ENCODE results near the gene PAN3. TPM values are rescaled to one million over a fixed set of nuclear protein-coding genes. Genes with fewer than 3 reads are reported as not detected.

Gene PAN3
- total RNA-seq, 4 donors from 2014 or later = 18.4 to 42.9 (median 20.2) TPM

DNA sequence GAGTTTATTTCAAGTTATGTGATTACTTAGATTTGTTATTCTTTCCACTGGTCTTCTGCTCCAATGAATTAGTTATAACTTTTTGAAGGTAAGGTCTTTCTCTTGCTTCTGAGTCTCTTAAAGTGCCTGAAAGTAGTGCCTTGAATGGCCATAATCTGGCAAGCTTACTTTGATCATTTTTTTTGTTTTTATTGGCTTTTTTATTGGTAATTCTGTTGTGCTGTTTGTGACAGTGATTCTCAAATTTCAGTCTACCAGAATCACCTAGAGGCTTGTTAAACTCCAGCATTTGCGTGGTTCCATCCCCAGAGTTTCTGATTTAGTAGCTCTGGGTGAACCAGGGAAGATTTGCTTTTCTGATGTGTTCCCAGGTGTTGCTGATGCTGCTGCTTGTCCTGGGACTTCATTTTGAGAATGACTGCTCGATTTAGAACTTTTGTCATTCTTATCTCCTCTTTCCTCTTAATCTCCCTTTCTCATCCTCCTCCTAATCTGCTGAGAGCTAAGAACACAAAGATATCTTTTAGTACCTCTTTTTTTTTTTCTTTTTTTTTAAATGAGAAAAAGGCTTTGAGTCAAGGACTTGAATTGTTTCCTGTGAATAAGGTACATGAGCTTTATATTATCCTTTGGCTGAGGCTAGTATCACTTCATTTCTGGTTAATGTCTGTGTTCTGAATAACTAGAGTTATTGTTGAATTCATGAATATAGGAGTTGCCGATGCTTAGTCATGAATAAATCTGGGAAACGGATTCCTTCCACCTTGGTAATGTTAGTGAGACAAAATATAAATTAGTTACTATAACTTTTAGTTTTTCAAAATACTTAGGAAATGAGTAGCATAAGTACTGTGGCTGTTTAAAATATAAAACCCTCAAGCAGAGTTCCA, 91.4 kb downstream of the PAN3 start:
- TF ChIP-seq, protein P1, sequence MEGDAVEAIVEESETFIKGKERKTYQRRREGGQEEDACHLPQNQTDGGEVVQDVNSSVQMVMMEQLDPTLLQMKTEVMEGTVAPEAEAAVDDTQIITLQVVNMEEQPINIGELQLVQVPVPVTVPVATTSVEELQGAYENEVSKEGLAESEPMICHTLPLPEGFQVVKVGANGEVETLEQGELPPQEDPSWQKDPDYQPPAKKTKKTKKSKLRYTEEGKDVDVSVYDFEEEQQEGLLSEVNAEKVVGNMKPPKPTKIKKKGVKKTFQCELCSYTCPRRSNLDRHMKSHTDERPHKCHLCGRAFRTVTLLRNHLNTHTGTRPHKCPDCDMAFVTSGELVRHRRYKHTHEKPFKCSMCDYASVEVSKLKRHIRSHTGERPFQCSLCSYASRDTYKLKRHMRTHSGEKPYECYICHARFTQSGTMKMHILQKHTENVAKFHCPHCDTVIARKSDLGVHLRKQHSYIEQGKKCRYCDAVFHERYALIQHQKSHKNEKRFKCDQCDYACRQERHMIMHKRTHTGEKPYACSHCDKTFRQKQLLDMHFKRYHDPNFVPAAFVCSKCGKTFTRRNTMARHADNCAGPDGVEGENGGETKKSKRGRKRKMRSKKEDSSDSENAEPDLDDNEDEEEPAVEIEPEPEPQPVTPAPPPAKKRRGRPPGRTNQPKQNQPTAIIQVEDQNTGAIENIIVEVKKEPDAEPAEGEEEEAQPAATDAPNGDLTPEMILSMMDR (IDR thresholded peaks at IDR 0.05) = no peak
- no peak for TF ChIP-seq POLR2A (IDR thresholded peaks at IDR 0.05)
- 94 to 96% methylated on average over 4 of the region's 4 CpGs for WGBS, 2 donors
- H3K9me3 ChIP-seq = no peaks in the 10 kb centered on the region
- H3K36me3 ChIP-seq = peaks cover 0 to 43% (median 0%) of the 10 kb centered on the region in 3 donors
- intact Hi-C loops (cut with DNase I) = no loop called here
- no peak for DNase-seq
- no peaks in the 10 kb centered on the region for H3K4me1 ChIP-seq
- H3K27me3 ChIP-seq = peaks cover 0 to 4% (median 0%) of the 10 kb centered on the region in 4 donors
- no peak overlapping the region for H3K4me3 ChIP-seq
- H3K27ac ChIP-seq = no peak overlapping the region

GRCh38 chr13:28231642-28232041, 93.3 kb downstream of the PAN3 start:
- WGBS, 2 donors = 94 to 97% methylated on average over 3 of the region's 3 CpGs
- Histone ChIP-seq H3K9me3 (no peaks in the 10 kb centered on the region), H3K4me1 (no peaks in the 10 kb centered on the region), H3K27me3 (peaks cover 0 to 4% (median 0%) of the 10 kb centered on the region in 4 donors), H3K4me3 (no peak overlapping the region), H3K27ac (no peak overlapping the region), H3K36me3 (peaks cover 0 to 37% (median 0%) of the 10 kb centered on the region in 3 donors)
- DNase-seq = no peak
- intact Hi-C loops (cut with DNase I) = no loop called here
- no peak for TF ChIP-seq POLR2A (IDR thresholded peaks at IDR 0.05)
- TF ChIP-seq, protein P1 (IDR thresholded peaks at IDR 0.05) = no peak

DNA sequence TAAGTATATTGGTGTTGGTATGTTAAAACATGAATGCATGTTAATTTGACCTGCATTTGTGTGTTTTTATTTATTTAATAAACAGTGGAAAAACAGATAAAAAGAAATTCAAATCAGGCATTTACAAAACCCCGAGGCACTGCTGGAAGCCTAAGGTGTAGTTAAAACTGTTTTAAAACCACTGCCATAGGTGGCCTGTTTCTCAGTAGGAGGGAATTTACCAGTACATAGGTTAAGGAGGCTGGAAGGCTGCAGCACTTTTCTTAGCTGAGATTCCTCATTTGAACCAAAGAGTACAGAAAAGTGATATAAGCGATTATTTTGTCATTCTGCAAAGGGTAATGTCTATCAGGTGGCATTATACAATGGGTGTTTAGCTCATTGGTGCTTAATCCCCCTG, 99.6 kb downstream of the PAN3 start:
- Histone ChIP-seq H3K4me3 (no peak overlapping the region), H3K27ac (no peak overlapping the region), H3K36me3 (peaks cover 0 to 39% (median 0%) of the 10 kb centered on the region in 3 donors), H3K4me1 (no peaks in the 10 kb centered on the region), H3K9me3 (no peaks in the 10 kb centered on the region), H3K27me3 (peaks cover 0 to 4% (median 0%) of the 10 kb centered on the region in 4 donors)
- intact Hi-C loops (cut with DNase I) = no loop called here
- no peak for TF ChIP-seq POLR2A (IDR thresholded peaks at IDR 0.05)
- TF ChIP-seq, protein P1 (IDR thresholded peaks at IDR 0.05) = no peak
- DNase-seq = no peak
- WGBS, 2 donors = 79 to 92% methylated on average over 2 of the region's 2 CpGs

GRCh38 chr13:28239374-28239773, 101.0 kb downstream of the PAN3 start:
- Histone ChIP-seq H3K36me3 (peaks cover 0 to 39% (median 0%) of the 10 kb centered on the region in 3 donors), H3K9me3 (no peaks in the 10 kb centered on the region), H3K4me3 (no peak overlapping the region), H3K27me3 (peaks cover 0 to 2% (median 0%) of the 10 kb centered on the region in 4 donors), H3K27ac (no peak overlapping the region), H3K4me1 (no peaks in the 10 kb centered on the region)
- TF ChIP-seq, protein P1 (IDR thresholded peaks at IDR 0.05) = no peak
- no peak for TF ChIP-seq POLR2A (IDR thresholded peaks at IDR 0.05)
- no peak for DNase-seq
- intact Hi-C loops (cut with DNase I) = no loop called here
- WGBS, 2 donors = 50 to 65% methylated on average over 2 of the region's 2 CpGs

- Histone ChIP-seq H3K9me3 (no peaks in the 10 kb centered on the region), H3K4me3 (no peak overlapping the region), H3K27me3 (no peaks in the 10 kb centered on the region), H3K4me1 (no peaks in the 10 kb centered on the region), H3K27ac (no peak overlapping the region), H3K36me3 (peaks cover 0 to 55% (median 0%) of the 10 kb centered on the region in 3 donors)
- no peak for DNase-seq
- TF ChIP-seq, protein P1 (IDR thresholded peaks at IDR 0.05) = no peak
- no peak for TF ChIP-seq POLR2A (IDR thresholded peaks at IDR 0.05)
- intact Hi-C loops (cut with DNase I) = no loop called here
- WGBS, 2 donors = 57 to 86% methylated on average over 2 of the region's 2 CpGs
Measured at GRCh38 chr13:28245465-28245864, 107.1 kb downstream of the PAN3 start.
